ENCODE results near the gene FAM163A. TPM values are rescaled to one million over a fixed set of nuclear protein-coding genes. Genes with fewer than 3 reads are reported as not detected.

FAM163A gene
- total and polyA plus RNA-seq, 12 donors, result 0.07 to 0.30 (median 0.15) TPM; not detected in 4

- H3K27ac ChIP-seq, result peak overlapping the region in 2 of 10 donors; percentile 23 to 54
- TF ChIP-seq, protein P1, sequence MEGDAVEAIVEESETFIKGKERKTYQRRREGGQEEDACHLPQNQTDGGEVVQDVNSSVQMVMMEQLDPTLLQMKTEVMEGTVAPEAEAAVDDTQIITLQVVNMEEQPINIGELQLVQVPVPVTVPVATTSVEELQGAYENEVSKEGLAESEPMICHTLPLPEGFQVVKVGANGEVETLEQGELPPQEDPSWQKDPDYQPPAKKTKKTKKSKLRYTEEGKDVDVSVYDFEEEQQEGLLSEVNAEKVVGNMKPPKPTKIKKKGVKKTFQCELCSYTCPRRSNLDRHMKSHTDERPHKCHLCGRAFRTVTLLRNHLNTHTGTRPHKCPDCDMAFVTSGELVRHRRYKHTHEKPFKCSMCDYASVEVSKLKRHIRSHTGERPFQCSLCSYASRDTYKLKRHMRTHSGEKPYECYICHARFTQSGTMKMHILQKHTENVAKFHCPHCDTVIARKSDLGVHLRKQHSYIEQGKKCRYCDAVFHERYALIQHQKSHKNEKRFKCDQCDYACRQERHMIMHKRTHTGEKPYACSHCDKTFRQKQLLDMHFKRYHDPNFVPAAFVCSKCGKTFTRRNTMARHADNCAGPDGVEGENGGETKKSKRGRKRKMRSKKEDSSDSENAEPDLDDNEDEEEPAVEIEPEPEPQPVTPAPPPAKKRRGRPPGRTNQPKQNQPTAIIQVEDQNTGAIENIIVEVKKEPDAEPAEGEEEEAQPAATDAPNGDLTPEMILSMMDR (IDR thresholded peaks at IDR 0.05), result no peak
- intact Hi-C loops (cut with DNase I), result no loop called here
- no peaks in the 10 kb centered on the region for H3K9me3 ChIP-seq
- no peaks in the 10 kb centered on the region for H3K36me3 ChIP-seq
- DNase-seq (no peak), ATAC-seq (peak in 4 of 8 donors; percentile 12 to 64 (median 32))
- no peaks in the 10 kb centered on the region for H3K27me3 ChIP-seq
- WGBS, 2 donors, result 90 to 96% methylated on average over 6 of the region's 6 CpGs
- peaks cover 0 to 28% (median 13%) of the 10 kb centered on the region in 9 donors for H3K4me1 ChIP-seq
- no peak overlapping the region for H3K4me3 ChIP-seq
These were observed 81.2 kb downstream of the FAM163A start for GRCh38 chr1:179824265-179824664.

DNA sequence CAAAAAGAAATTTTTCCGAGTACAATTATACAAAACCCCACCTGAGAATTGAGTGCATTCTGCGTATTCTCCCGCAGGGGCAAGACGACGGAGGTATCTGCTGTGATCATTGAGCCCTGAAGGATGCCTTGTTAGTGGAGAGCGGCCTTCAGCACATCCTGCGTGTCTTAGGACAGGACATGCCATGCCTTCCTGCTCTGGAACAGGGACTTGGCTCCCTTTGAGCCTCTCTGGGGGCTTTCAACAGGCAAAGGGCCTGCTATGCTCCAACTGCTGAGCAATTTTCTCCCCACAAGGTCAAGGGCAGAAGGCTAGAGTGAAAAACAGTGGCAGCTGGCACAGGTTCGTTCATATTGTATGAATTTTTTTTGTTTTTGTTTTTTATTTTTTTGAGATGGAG lies 82.1 kb downstream of the FAM163A start:
- H3K9me3 ChIP-seq, result no peaks in the 10 kb centered on the region
- intact Hi-C loops (cut with DNase I), result no loop called here
- H3K27me3 ChIP-seq, result no peaks in the 10 kb centered on the region
- H3K36me3 ChIP-seq, result no peaks in the 10 kb centered on the region
- WGBS, 2 donors, result 53 to 65% methylated on average over 8 of the region's 8 CpGs
- no peak overlapping the region for H3K4me3 ChIP-seq
- DNase-seq (no peak), ATAC-seq (peak in 6 of 8 donors; percentile 50 to 88 (median 62))
- TF ChIP-seq, protein P1 (IDR thresholded peaks at IDR 0.05), result no peak
- peak overlapping the region in 4 of 10 donors; percentile 41 to 65 (median 52) for H3K27ac ChIP-seq
- H3K4me1 ChIP-seq, result peaks cover 0 to 28% (median 13%) of the 10 kb centered on the region in 9 donors

GRCh38 chr1:179825798-179826460 lies 82.8 kb downstream of the FAM163A start:
- peak in 3 of 8 donors; percentile 5 to 50 (median 16) for ATAC-seq
- H3K27ac ChIP-seq, result peak overlapping the region in 4 of 10 donors; percentile 41 to 65 (median 52)
- TF ChIP-seq, protein P1 (IDR thresholded peaks at IDR 0.05), result no peak
- no peak overlapping the region for H3K4me3 ChIP-seq
- H3K9me3 ChIP-seq, result no peaks in the 10 kb centered on the region
- intact Hi-C loops (cut with DNase I), result no loop called here
- no peaks in the 10 kb centered on the region for H3K36me3 ChIP-seq
- peaks cover 0 to 28% (median 13%) of the 10 kb centered on the region in 9 donors for H3K4me1 ChIP-seq
- no peaks in the 10 kb centered on the region for H3K27me3 ChIP-seq
- WGBS, 2 donors, result 84% methylated on average over 13 of the region's 13 CpGs
- no peak for DNase-seq

DNA sequence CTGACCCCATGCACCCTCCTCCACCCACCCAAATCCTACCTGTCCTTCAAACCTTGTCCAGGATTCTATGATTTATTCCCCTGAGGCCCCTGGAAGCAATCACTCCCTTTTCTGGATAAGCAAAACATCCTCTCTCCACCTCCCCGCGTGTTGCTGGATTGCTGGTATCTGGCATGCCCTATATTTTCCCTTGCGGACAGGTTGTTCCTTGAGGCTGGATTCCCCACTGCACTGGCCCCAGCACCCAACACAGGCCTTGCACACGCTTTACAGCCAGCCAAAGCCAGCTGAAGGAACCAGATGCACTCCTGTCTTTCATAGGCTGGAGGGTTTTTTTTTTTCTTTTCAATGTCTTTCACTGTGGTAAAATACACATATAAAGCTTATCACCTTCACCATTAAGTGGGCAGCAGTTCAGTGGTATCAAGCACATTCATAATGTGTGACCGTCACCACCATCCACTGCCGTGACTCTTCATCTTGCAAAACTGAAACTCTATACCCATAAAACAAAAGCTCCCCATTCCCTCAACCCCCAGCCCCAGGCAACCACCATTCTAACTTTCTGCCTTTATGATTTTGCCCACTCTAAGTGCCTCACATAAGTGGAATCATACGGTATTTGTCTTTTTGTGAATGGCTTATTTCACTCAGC lies 83.7 kb downstream of the FAM163A start:
- no peaks in the 10 kb centered on the region for H3K9me3 ChIP-seq
- intact Hi-C loops (cut with DNase I), result no loop called here

More for the DNA sequence above, 83.7 kb downstream of the FAM163A start:
- 75 to 80% methylated on average over 7 of the region's 7 CpGs for WGBS, 2 donors
- DNase-seq, result no peak
- Histone ChIP-seq H3K27ac (no peak overlapping the region), H3K36me3 (no peaks in the 10 kb centered on the region), H3K4me1 (peaks cover 0 to 28% (median 13%) of the 10 kb centered on the region in 9 donors), H3K4me3 (no peak overlapping the region), H3K27me3 (no peaks in the 10 kb centered on the region)
- no peak for ATAC-seq
- TF ChIP-seq, protein P1 (IDR thresholded peaks at IDR 0.05), result no peak

All from heart right ventricle (tissue), 16 donors.